GM18499 (cell line): ENCODE data around the gene HIGD2A.

Source experiments
- ATAC-seq: cut with Tn5 transposase; IDR thresholded peaks from one replicate; pipeline ENCODE4 v1.9.1; 2021; ENCODE audit warnings: moderate number of reproducible peaks; ENCODE audit not compliant: insufficient read depth, unreplicated experiment

HIGD2A gene

DNA sequence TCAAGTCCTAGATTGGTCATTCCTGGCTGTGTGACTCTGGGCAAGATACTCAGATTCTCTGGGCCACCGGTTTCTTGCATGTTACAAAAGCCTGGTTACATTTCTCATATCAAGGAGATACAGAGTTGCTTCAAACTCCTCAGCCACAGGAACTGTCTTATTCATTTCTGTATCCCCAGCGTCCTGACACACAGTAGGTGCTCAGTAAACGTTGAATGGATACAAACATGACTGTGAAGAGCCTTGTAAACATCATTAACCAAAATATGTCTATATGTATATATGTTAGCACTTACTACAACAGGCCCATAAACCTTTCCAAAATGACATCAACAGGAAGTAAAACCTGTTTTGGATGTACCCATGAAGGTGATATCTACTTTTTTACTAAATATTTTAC, 26.2 kb downstream of the HIGD2A start:
- no peak for ATAC-seq

DNA sequence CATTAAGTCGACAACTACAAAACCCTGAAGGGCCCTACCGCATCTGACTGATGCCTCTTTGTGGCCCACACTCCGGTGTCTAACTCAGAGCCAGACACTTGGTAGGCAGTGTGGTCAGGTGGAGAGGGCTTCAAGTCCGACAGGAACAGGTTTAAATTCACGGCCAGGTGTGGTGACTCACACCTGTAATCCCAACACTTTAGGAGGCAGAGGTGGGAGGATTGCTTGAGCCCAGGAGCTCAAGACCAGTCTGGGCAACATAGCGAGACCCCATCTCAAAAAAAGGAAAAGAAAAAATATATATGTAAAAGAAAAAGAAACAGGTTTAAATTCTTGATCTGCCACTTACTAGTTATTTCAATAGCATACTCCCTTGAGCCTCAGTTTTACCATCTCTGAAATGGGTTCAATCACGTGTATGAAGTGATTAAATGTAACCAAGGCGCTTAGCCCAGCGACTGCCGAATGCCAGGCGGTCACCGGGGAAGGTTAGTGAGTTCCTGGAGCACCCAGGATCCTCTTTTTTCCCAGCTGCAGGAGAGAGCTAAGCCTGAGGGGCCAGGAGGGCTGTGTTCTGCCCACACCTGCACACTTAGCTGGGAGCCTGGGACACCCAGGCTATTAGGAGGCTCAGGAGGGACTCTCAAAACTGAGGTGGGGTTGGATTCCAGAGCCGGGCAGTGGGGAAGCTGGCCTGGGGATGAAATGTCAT, 26.8 kb downstream of the HIGD2A start:
- no peak for ATAC-seq

DNA sequence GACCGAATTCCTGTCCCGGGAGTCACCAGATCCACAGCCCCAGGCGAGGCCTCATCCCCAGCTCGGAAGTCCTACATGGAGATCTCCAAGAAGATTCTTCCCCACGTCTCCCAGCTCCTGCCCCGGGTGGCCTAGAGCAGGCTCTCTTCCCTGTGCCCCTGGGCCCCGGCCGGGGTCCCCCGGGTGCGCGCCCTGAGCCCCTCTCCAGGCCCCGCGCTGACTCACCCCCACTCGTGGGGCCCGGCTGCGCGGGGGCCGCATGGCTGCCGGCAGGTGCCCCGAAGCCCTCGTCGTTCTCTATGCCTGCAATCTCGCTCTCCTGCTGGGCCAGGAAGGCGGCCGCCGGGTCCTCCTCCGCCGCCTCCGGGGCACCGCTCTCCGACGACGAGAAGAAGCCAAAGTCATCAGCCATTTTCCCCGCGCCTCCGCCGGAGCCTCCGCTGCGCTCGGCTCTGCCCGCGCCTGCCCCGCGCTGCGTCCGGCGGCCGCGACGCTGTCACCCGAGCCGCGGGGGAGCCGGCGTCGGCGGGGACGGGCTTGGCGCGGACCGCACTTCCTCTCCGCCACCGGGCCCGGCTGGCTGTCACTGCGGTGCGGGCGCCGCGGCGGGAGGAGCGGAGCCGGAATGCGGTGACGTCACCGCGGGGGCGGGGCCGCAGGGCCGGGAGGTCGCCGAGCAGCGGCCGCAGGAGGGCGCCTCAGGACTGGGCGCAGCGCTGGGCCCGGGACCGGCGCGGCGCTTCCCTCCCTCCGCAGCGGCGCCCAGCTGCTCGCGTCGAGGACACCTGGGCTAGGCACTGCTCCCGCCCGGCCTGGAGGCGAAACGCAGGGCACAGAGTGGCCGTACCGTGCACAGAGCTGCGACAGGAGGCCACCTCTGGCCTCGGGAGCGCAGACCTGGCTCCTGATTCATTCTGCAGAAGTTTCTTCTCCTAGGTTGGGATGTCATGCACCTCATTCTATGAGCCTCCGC, 27.7 kb downstream of the HIGD2A start, which contains the start of gene CLTB:
TSS of gene CLTB (minus strand) at position 588 of the 973 bp plus-strand sequence. CDS start at position 412, 176 bp downstream.
- ATAC-seq, result peak; percentile 60

DNA sequence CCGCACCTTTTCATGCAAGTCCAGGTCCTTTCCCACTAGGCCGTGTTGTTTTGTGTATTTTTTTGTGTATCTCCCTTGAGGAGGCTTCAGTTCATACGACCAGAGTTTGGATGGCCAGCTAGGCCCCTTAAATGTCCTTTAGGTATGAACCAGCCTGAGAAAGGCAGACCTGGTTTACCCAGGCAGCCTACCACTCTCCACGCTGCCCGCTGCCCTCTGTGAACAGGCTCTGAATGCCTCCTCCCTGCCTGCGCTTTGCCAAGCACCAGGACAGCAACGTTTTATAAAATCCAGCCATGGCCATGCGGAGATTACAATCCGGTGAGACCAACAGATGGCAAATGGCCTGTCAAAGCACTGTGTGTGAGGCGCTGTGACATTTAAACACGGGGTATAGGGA, 28.4 kb downstream of the HIGD2A start:
- no peak for ATAC-seq

DNA sequence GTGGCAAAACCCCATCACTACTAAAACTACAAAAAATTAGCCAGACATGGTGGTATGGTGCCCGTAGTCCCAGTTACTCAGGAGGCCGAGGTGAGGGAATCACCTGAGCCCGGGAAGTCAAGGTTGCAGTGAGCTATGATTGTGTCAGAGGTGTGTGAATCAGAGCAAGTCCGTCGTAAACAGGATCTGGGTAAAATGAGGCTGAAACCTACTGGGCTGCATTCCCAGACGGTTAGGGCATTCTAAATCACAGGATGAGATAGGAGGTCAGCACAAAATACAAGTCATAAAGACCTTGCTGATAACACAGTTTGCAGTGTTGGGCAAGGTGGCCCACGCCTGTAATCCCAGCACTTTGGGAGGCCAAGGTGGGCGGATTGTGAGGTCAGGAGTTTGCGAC, 29.7 kb downstream of the HIGD2A start:
- ATAC-seq, result no peak

DNA sequence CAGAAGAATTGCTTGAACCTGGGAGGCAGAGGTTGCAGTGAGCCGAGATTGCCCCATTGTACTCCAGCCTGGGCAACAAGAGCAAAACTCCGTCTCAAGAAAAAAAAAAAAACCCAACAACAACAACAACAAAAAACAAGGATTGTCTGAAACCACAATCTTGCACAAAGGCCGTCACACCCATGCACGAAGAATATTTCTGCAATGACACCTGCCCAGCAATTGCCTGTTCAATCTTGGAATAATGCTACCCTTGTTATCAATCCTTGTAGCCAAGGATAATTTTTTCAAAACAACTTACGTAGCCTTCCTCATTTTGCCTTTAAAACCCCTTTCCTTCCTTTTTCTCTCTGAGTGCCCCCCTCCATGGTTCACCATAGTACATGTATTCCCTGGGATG, 31.5 kb downstream of the HIGD2A start:
- ATAC-seq, result no peak

DNA sequence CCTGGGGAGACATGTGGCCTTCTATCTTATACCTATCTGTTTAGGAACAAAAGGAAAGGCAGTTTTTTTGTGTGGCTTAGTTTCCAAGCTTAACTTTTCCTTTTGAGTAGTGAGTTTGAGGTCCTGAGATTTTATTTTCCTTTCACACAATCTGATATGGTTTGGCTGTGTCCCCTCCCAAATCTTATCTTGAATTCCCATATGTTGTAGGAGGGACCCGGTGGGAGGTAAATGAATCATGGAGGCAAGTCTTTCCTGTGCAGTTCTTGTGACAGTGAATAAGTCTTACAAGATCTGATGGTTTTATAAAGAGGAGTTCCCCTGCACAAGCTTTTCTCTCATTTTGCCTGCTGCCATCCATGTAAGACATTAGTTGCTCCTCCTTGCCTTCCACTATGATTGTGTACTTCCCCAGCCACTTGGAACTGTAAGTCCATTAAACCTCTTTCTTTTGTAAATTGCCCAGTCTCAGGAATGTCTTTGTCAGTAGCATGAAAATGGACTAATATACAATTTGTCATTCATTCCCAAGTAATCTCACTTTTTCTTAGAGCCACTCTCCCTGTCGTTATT, 32.5 kb downstream of the HIGD2A start:
- ATAC-seq, result no peak

DNA sequence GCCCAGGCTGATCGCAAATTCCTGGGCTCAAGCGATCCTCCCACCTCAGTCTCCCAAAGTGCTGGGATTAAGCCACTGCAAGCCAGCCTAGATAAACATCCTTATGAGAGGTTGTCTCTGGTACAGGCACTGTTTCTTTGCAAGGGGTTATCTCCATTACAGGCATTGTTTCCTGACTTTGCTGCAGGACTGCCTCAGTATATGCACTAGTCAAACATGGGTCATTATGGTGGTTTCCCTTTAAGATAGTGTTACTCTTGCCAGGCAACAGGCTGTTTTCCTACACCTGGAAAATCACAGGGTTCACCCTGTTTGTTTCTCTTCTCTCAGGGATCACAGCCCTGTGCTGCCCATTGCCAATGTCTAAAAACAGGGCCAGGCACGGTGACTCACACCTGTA, 35.6 kb downstream of the HIGD2A start:
- no peak for ATAC-seq

DNA sequence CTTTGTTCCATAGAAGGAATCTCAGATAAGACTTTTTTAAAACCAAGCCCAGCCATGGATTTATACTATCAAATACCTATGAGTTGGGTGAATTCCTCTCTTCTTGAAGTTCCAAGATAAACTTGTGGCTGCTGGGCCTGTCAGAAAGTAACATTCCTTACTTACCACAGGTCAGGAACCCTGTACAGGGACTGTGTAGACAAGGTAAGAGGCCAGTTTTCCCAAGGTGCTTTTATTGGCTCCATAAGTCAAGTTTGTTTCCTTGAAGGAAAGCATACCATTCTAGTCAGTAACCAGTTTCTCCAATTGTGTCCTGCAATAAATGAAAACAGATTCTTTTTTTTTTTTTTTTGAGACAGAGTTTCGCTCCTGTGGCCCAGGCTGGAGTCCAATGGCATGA, 36.6 kb downstream of the HIGD2A start:
- no peak for ATAC-seq

DNA sequence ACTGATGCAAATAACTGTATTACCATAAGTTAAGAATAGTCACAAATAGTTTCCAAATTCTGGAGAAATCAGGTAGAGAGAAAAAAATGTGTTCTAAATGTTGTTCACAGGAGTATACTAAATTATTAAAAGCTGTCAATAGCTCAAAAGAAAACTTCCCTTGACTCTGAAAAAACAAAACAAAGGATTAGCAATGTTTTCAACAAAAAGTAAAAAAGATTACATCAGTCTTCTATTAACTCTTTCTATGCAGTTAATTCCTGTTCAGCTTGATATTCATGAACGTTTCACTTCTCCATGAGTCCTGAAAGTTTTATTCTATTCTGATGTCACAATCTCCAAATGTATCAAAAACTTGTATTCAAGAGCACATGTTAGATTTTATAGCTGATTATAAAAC, 37.2 kb downstream of the HIGD2A start:
- ATAC-seq, result no peak

DNA sequence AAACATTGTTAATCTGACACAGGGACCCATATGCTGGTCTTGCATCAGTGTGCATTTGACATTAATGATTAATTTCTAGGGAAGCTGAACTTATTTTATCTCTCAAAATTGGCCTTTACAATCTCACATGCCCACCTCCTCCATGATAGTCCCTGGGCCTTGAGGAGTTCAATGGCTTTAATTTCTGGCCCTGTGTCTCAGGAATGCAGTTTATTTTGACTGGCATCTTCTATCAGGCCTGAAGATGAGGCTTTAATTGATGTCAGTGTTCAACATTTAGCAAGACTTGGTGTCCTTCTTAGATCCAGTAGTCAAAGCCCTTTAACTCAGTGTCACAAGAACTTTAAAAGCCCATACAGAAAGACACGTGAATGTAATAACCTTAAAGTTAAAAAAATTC, 38.3 kb downstream of the HIGD2A start:
- ATAC-seq, result no peak

DNA sequence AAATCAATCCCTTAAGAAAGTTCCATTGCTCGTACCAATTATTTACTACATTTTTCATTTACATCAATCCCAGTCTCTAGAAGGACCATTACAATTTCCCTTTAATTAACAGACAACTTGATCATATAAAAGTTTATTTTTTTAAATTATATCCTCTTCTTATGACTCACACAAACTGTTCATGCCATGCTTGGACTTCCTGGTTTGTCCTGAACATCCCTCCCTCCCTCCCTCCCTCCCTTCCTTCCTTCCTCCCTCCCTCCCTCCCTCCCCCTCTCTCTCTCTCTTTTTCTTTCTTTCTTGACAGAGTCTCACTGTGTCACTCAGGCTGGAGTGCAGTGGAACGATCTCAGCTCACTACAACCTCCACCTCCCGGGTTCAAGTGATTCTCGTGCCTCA, 39.4 kb downstream of the HIGD2A start:
- no peak for ATAC-seq

DNA sequence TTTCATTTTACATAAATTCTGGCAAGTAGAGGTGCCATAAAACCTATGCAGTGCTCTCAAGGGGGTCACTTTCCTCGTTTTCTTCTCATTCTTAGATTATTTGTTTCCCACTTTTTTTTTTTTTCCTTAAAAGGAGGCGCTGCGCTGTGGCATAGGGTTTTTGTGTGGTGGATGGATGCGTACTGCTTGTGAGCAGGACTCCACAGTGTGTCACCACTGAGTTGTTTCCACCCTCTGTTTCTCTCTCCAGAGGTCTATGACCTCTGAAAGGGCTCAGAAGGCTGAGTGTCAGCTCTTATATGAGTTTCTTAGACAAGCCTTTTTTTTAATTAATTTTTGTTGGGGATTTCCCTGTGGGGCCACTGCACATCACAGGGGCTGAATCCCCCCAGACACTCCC, 41.4 kb downstream of the HIGD2A start:
- no peak for ATAC-seq

DNA sequence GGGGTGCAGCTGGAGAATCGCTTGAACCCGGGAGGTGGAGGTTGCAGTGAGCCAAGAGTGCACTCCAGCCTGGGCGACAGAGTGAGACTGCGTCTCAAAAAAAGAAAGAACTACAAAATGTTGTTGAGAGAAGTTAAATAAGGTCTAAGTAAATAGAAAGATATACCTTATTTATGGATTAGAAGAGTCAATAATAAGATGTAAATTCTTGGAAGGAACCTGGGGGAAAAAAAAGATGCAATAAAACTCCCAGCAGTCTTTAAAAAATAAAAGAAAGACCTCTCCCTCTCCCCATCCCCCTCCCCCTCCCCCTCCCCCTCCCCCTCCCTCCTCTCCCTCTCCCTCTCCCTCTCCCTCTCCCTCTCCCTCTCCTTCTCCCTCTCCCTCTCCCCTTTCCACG, 44.2 kb downstream of the HIGD2A start:
- ATAC-seq, result no peak

DNA sequence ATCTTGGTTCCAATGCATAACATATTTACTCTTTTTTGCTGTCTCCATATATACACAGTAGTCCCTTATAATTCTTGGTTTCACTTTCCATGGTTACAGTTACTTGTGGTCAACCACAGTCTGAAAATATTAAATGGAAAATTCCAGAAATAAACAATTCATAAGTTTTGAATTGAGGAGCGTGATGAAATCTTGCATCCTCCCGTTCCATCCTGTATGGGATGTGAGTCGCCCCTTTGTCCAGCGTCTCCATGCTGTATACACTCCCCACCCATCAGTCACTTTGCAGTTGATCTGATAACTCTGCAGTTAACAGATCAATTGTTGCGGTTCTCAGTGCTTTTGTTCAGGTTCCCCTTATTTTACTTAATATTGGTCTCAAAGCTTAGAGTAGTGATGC, 48.1 kb downstream of the HIGD2A start:
- ATAC-seq, result no peak

DNA sequence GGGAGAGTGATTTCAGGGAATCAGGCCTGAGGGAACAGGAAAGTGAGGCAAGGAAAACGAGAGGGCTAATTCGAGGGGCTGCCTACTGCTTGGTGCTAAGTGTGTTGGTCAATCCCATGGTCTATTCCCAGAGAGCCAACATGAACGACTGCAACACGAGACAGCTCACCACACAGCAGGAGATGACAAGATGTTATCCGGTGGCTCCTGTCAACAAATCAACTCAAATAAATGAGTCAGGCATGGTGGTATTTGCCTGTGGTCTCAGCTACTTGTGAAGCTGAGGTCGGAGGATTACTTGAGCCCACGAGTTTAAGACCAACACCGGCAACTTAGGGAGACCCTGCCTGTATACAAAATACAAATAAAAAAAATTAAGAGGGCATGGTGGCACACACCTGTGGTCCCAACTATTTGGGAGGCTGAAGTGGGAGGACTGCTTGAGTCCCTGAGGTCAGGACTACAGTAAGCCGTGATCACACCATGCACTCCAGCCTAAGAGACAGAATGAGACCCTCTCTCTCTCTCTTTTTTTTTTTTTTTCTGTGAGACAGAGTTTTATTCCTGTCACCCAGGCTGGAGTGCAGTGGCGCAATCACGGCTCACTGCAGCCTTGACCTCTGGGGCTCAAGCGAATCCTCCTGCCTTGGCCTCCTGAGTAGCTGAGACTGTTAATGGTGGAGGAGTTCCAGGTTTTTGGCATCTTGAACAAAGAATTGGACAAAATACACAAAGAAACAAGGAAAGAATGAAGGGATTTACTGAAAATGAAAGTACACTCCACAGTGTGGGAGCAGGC, 50.6 kb downstream of the HIGD2A start:
- ATAC-seq, result no peak
